Neural progenitor cell (in vitro differentiated cells): ENCODE data around the gene ATXN1. TPM values are rescaled to one million over a fixed set of nuclear protein-coding genes. Genes with fewer than 3 reads are reported as not detected.

Source experiments
- DNase-seq: peaks from one replicate; pipeline ENCODE4 v3.0.0-alpha.2; 2016; ENCODE audit warnings: low spot score
- H2AFZ ChIP-seq: fragments of 200-600 bp; sonication (generic); replicated peaks from 2 replicates; pipeline ENCODE4 v1.6.1; 2016; ENCODE audit warnings: antibody characterized with exemption
- H3F3A ChIP-seq: fragments of 200-600 bp; sonication (generic); 2 replicates; pipeline ENCODE4 v1.6.1; 2016; ENCODE audit warnings: antibody characterized with exemption, low read depth
- H3K27ac ChIP-seq: fragments of 200-600 bp; sonication (generic); 2 replicates; pipeline ENCODE4 v1.5.1; 2016; ENCODE audit warnings: mild to moderate bottlenecking
- H3K27me3 ChIP-seq: fragments of 200-600 bp; sonication (generic); 2 replicates; pipeline ENCODE4 v1.6.1; 2016; ENCODE audit warnings: mild to moderate bottlenecking, moderate library complexity
- H3K36me3 ChIP-seq: fragments of 200-600 bp; sonication (generic); 2 replicates; pipeline ENCODE4 v1.5.1; 2016
- H3K4me1 ChIP-seq: fragments of 200-600 bp; sonication (generic); 2 replicates; pipeline ENCODE4 v1.6.1; 2016; ENCODE audit warnings: mixed run types
- H3K4me2 ChIP-seq: fragments of 200-600 bp; sonication (generic); 2 replicates; pipeline ENCODE4 v1.6.1; 2016
- H3K4me3 ChIP-seq: fragments of 200-600 bp; sonication (generic); 2 replicates; pipeline ENCODE4 v1.5.1; 2016
- H3K79me2 ChIP-seq: fragments of 200-600 bp; sonication (generic); 2 replicates; pipeline ENCODE4 v1.6.1; 2016; ENCODE audit warnings: low read depth
- H3K9ac ChIP-seq: fragments of 200-600 bp; sonication (generic); 2 replicates; pipeline ENCODE4 v1.6.1; 2016
- H3K9me3 ChIP-seq: fragments of 200-600 bp; sonication (generic); 2 replicates; pipeline ENCODE4 v1.5.1; 2016; ENCODE audit warnings: low read depth
- H4K20me1 ChIP-seq: fragments of 200-600 bp; sonication (generic); 2 replicates; pipeline ENCODE4 v1.6.1; 2016; ENCODE audit warnings: low read depth
- H3K27ac Mint-ChIP-seq: 3 replicates; pipeline ENCODE4 v1.8.0; 2021; ENCODE audit warnings: mixed read lengths
- H3K27me3 Mint-ChIP-seq: 2 replicates; pipeline ENCODE4 v1.8.0; 2022; ENCODE audit warnings: low read depth, mild to moderate bottlenecking, inconsistent platforms, moderate library complexity, mixed read lengths; ENCODE audit not compliant: insufficient read depth
- H3K36me3 Mint-ChIP-seq: 3 replicates; pipeline ENCODE4 v1.8.0; 2021; ENCODE audit warnings: mixed read lengths
- H3K4me1 Mint-ChIP-seq: 3 replicates; pipeline ENCODE4 v1.8.0; 2021; ENCODE audit warnings: mixed read lengths
- H3K4me3 Mint-ChIP-seq: 3 replicates; pipeline ENCODE4 v1.8.0; 2021; ENCODE audit warnings: mild to moderate bottlenecking, moderate library complexity, mixed read lengths
- H3K9me3 Mint-ChIP-seq: 3 replicates; pipeline ENCODE4 v1.8.0; 2020; ENCODE audit warnings: mixed read lengths
- CTCF ChIP-seq: fragments of 200-600 bp; sonication (generic); IDR thresholded peaks from 2 replicates; pipeline ENCODE4 v1.5.1; 2017; ENCODE audit warnings: antibody characterized with exemption, mild to moderate bottlenecking
- EZH2 ChIP-seq: fragments of 200-600 bp; sonication (generic); IDR thresholded peaks from 2 replicates; pipeline ENCODE4 v1.6.1; 2017; ENCODE audit warnings: antibody characterized with exemption, mild to moderate bottlenecking, moderate library complexity
- EZH2phosphoT487 ChIP-seq: fragments of 200-600 bp; sonication (generic); IDR thresholded peaks from 2 replicates; pipeline ENCODE4 v1.6.1; 2017; ENCODE audit warnings: antibody characterized with exemption
- total RNA-seq: library from RNA; depleted of rRNA; stranded (reverse); fragments of >200 nt; gene quantifications from 2 replicates; pipeline ENCODE4 v1.2.3, GENCODE V29; 2015; ENCODE audit warnings: low replicate concordance

The ATXN1 gene
- total RNA-seq, 1 donor from 2014 or later: 3.6 TPM

- H3K4me3 ChIP-seq: no peak overlapping the region
These were observed 475.7 kb downstream of the ATXN1 start for GRCh38 chr6:16285467-16286150.

GRCh38 chr6:16284472-16284871 lies 476.8 kb downstream of the ATXN1 start:
- no peaks in the 10 kb centered on the region for H3F3A ChIP-seq
- H3K27ac ChIP-seq: no peak overlapping the region
- H4K20me1 ChIP-seq: no peaks in the 10 kb centered on the region
- no peak for DNase-seq
- no peaks in the 10 kb centered on the region for H3K9me3 ChIP-seq
- Mint-ChIP-seq H3K36me3 (no peaks in the 10 kb centered on the region), H3K4me3 (no peak overlapping the region), H3K4me1 (peaks cover 6% of the 10 kb centered on the region), H3K9me3 (no peaks in the 10 kb centered on the region), H3K27me3 (no peaks in the 10 kb centered on the region), H3K27ac (peak overlapping the region; percentile 17)
- H3K4me2 ChIP-seq: no peak overlapping the region
- H3K9ac ChIP-seq: no peak overlapping the region
- no peak overlapping the region for H2AFZ ChIP-seq
- no peaks in the 10 kb centered on the region for H3K36me3 ChIP-seq
- no peak overlapping the region for H3K4me3 ChIP-seq
- no peaks in the 10 kb centered on the region for H3K4me1 ChIP-seq
- no peaks in the 10 kb centered on the region for H3K79me2 ChIP-seq
- H3K27me3 ChIP-seq: no peaks in the 10 kb centered on the region
- TF ChIP-seq CTCF (no peak), EZH2phosphoT487 (no peak), EZH2 (no peak)

More at GRCh38 chr6:16285467-16286150, 475.7 kb downstream of the ATXN1 start:
- Histone ChIP-seq H3F3A (no peaks in the 10 kb centered on the region), H4K20me1 (no peaks in the 10 kb centered on the region), H3K9ac (no peak overlapping the region), H3K9me3 (no peaks in the 10 kb centered on the region), H3K27ac (no peak overlapping the region), H3K4me2 (no peak overlapping the region), H3K36me3 (no peaks in the 10 kb centered on the region), H3K4me1 (no peaks in the 10 kb centered on the region), H2AFZ (peak overlapping the region; percentile 93), H3K79me2 (no peaks in the 10 kb centered on the region), H3K27me3 (no peaks in the 10 kb centered on the region)
- Mint-ChIP-seq H3K4me3 (no peak overlapping the region), H3K9me3 (no peaks in the 10 kb centered on the region), H3K4me1 (peaks cover 6% of the 10 kb centered on the region), H3K27me3 (no peaks in the 10 kb centered on the region), H3K36me3 (no peaks in the 10 kb centered on the region), H3K27ac (no peak overlapping the region)
- no peak for DNase-seq
- TF ChIP-seq CTCF (no peak), EZH2 (no peak), EZH2phosphoT487 (no peak)

- no peak overlapping the region for H3K4me3 ChIP-seq
- no peak overlapping the region for H3K9ac ChIP-seq
- H3K27ac Mint-ChIP-seq: no peak overlapping the region
- no peaks in the 10 kb centered on the region for H3K36me3 Mint-ChIP-seq
- TF ChIP-seq EZH2 (no peak), CTCF (no peak), EZH2phosphoT487 (no peak)
- no peaks in the 10 kb centered on the region for H3K4me1 ChIP-seq
- no peak overlapping the region for H3K4me2 ChIP-seq
- no peaks in the 10 kb centered on the region for H3K9me3 Mint-ChIP-seq
- H3K4me3 Mint-ChIP-seq: no peak overlapping the region
- no peak overlapping the region for H2AFZ ChIP-seq
- no peaks in the 10 kb centered on the region for H4K20me1 ChIP-seq
- no peaks in the 10 kb centered on the region for H3F3A ChIP-seq
- H3K27ac ChIP-seq: no peak overlapping the region
- no peaks in the 10 kb centered on the region for H3K79me2 ChIP-seq
- no peak for DNase-seq
- peaks cover 9% of the 10 kb centered on the region for H3K27me3 Mint-ChIP-seq
- H3K36me3 ChIP-seq: no peaks in the 10 kb centered on the region
- peaks cover 17% of the 10 kb centered on the region for H3K4me1 Mint-ChIP-seq
- H3K9me3 ChIP-seq: no peaks in the 10 kb centered on the region
- H3K27me3 ChIP-seq: no peaks in the 10 kb centered on the region
These were observed 478.9 kb downstream of the ATXN1 start for GRCh38 chr6:16282370-16282769.
